HG03575 (cell line): ENCODE data around the gene CH25H.
"Not testable (repeated sequence)": the region's sequence is repeated elsewhere in the genome, so short reads cannot be mapped to it uniquely, and the experiment has no call there.

Experiments used
- ATAC-seq: cut with Tn5 transposase; IDR thresholded peaks from one replicate; pipeline ENCODE4 v1.9.1; 2021; ENCODE audit not compliant: unreplicated experiment, insufficient number of reproducible peaks, low FRiP score; ENCODE audit errors: extremely low read depth

CH25H gene, protein sequence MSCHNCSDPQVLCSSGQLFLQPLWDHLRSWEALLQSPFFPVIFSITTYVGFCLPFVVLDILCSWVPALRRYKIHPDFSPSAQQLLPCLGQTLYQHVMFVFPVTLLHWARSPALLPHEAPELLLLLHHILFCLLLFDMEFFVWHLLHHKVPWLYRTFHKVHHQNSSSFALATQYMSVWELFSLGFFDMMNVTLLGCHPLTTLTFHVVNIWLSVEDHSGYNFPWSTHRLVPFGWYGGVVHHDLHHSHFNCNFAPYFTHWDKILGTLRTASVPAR

DNA sequence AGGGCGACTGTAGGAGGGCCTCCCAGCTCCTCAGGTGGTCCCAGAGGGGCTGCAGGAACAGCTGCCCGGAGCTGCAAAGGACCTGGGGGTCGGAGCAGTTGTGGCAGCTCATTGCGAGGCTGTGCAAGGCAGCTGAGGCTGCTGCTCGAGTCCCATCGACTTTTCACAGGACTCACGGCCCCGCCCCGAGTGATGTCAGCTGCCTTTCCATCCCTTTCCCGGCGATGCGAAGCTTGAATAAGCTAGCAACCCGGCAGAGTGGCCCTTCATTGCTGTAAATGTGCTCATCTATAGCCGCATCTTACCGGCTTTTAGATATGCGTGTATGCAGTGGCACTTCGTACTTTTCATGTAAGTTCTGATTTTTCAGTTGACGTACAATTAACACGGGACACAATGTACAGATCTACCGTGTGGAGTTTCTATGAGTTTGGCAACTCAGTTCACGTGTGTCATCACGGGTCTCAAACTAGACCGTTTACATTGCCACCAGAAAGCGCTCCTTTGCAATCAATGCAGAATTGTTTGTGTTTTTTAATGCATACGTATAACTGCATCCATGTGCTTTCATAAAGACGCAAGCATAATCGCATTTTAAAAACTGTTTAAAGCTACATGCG is at the start of gene CH25H:
TSS of gene CH25H (minus strand) at position 137 of the 620 bp plus-strand sequence. CDS start at position 112, 25 bp downstream.
- ATAC-seq: no peak

DNA sequence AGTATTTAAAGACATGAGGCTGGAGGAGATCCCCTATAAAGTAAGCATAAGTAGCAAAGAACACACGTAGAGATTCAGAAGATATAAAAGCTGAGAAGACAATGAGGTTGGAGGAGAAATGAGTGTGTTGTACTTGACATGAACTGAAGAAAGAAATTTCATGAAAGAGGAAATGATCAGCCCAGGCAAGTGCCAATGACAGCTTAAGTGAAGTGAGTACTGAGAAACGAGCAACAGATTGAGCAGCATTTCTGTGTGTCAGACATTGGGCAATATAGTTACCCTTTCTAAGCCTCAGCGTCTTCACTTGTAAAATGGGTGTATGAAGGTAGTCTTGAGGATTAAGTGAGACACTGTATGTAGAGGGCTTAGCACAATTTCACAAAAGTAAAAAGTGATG is 49.2 kb upstream of the CH25H start:
- ATAC-seq: no peak

DNA sequence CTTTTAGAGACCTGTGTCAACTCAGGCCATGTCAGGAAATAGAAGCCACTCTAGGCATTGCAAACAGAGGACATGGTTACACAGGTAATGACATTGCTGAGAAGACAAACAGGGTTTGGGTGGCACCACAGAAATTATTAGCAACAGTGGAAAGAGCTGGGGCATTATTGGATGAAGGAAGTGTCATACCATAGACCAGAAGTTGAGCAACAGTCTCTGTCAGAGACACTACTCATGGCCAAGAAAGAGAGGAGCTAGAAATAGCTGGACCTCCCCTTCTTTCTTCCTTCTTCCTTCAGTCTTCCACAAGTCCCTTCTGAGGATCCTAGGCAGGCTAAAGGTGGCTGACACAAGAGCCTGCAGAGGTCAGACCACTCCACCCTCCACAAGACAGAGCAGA is 48.7 kb upstream of the CH25H start:
- ATAC-seq: no peak

DNA sequence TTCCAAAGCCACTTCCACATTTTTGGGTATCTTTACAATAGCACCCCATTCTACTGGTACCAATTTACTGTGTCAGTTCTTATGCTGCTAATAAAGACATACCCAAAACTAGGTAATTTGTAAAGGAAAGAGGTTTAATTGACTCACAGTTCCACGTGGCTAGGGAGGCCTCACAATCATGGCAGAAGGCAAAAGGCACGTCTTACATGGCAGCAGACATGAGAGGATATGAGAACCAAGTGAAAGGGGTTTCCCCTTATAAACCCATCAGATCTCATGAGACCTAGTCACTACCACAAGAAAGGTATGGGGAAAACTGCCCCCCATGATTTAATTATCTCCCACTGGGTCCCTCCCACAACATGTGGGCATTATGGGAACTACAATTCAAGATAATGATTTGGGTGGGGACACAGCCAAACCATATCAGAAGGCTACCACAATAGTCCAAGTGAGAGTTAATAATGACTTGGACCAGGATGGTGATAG is 48.0 kb upstream of the CH25H start:
- ATAC-seq: not testable (repeated sequence)

DNA sequence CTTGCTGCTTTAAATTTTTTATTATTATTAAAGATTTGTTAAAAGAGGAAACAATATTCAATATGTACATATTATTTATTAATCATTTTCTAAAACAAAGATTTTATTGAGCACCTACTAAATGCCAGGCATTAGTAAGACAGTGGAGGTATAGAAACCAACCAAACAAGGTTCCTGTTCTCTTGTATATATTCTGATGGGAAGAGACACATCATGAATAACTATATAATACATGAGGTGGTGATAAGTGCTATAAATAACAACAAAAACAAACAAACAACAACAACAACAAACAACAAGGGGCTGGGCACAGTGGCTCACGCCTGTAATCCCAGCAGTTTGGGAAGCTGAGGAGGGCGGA is 45.1 kb upstream of the CH25H start:
- ATAC-seq: no peak

DNA sequence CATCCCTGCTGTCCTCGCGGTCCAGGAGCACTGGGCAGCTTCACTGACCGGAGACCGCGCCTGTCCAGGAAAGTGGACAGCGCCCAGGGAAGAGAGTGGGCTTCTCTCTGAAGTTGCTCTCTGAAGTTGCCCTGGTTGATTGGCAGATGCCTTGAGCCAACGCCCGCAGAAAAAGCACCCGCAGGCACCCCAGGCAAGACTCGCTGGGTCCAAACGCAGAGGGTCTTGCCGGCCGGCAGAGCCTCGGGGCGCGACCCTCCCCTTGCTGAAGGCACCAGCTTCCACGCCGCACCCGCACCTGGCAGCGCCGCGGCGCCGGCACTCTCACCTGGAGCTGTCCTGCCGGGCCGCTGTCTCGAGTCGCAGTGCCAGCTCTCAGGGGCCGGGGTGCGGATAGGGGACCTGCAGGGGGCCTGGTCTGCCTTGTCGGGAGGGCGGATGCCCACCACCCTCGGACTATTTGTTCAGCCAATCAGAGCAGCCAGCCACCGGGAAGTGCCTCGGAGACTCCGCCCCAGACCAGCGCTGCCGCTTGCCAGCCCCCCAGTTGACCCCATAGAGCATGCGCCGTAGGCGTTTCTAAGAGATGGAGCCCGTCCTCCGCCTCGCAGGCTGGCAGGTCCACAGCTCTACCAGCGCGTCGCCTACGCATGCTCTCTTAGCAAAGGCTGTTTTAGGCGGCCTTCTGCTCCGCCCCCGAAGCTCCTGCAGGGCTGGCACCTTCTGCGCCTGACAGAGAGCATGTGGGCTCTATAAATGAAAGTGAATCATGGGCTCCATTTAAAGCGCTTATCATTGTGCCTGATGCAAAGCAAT is 44.5 kb upstream of the CH25H start, which contains the start of gene LIPA:
TSS of gene LIPA (minus strand) at position 367 of the 816 bp plus-strand sequence. CDS start 4,127 bp downstream, outside the sequence.
- ATAC-seq: peak; percentile 80

DNA sequence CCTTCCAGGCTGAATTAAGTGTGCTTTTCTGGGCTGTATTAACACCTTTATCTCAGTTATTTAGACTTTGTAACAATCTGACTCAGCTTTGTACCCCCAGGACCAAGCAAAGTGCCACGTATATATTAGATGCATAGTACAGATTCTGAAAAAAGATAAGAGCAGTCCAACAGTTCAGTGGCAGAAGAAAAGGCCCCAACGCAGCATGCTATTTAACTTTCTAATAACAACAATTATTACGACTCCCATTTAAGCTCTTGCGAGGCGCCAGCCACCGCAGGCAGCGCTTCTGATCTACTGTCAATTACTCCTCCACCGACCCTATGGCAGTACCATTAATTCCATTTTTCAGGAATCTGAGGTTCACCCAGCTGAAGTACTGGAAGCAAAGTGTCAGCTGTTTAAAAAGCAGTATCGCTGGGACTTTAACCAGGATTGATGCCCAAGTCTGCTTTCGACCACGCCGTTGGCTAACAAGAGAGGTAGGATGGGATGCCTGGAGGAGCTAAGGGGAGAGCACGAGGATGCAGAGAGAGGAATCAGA is 43.8 kb upstream of the CH25H start:
- no peak for ATAC-seq

DNA sequence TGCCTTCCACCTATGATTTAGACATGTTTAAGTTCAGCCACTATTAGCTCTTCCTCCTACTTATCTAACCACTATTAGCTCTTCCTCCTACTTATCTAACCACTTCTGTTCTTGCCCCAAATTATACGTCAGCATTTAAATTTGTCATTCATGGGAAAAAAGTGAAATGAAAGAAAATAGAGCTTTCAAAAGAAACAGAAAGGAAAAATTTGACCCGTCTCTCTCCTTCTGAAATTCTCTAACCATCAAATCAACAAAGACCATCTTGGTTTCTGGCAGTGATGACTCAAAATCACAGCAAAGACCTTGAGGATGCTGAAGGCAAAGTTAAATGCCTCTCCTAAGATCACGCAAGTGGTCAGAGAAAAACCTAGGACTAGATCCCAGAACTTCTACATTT is 41.9 kb upstream of the CH25H start:
- ATAC-seq: no peak

DNA sequence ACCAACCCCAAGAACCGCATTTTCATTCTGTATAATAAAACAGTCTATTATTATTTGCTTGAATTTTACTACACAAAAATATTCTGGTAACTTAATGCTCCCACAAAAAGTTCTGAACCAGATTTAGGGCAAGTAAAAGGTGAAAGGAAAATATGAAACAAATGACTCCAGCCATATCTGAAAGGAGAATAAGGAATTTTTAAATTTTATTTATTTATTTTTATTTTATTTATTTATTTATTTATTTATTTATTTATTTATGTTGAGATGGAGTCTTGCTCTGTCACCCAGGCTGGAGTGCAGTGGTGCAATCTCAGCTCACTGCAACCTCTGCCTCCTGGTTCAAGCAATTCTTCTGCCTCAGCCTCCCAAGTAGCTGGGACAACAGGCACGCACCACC is 40.5 kb upstream of the CH25H start:
- not testable (repeated sequence) for ATAC-seq

DNA sequence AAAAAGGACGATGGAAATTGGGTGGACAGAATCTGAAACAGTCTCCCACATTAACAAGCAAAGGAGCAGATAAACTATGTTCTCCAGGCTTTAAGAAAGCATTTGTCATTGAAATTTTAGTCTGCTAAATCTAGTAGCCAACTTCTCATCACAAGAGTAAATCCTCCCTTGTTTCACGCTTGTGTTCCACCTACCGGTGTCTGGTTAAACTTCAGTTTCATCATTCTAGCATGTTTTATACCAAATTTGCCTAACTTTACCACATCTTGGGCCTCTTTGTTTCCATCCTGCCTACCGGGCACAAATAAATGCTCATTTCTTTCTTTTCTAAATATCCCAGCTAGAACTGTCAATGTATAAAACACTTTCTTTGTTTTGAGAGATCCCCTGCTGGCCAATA is 38.7 kb upstream of the CH25H start:
- ATAC-seq: no peak

DNA sequence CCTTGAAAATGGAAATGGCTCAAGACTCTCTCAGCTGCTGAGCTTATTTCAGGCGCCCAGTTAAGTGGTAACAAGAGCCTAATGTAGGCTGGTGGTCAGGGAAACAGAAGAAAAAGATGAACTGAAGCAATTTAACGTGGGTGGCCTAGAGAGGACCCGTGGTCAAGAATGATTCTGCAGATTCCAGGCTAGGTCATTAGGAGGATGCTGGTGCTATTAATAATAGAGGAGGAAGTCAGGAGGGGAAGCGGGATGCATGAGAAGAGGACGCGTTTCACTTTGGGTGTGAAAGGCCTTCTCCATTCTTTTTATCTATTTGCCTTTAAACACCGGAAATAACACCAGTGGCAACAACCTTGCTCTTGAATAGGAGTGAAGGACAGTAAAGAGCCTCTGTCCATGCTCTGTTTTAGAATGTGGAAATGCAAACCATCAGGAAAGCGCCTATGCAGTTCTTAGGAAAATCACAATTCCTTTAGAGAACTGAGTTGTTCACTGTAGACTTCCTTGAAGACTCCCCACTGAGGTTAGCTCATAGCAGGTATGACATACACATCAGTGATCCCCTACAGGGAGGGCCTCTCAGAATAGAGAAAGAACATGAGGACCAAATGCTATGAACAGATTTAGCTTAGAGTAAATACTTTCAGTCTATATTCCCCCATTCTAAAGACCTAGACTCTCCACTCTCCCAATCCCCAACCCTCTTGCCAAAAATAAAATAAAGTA is 35.9 kb upstream of the CH25H start:
- no peak for ATAC-seq

DNA sequence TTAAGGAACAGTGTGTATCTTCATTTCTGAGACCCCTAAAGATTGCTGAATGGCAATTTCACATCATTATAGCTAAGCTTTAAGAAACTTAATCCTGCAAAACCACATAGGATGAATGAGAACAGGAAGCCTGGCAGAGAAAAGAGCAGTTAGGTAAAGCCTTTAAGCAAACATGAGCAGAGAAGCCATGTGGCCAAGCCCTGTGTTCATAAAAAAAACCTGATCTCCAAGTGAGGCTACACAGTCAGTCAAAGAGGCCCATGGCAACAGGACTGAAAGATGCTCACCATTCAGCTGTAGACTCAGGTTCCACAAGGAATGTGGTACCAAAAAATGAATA is 35.2 kb upstream of the CH25H start:
- no peak for ATAC-seq

DNA sequence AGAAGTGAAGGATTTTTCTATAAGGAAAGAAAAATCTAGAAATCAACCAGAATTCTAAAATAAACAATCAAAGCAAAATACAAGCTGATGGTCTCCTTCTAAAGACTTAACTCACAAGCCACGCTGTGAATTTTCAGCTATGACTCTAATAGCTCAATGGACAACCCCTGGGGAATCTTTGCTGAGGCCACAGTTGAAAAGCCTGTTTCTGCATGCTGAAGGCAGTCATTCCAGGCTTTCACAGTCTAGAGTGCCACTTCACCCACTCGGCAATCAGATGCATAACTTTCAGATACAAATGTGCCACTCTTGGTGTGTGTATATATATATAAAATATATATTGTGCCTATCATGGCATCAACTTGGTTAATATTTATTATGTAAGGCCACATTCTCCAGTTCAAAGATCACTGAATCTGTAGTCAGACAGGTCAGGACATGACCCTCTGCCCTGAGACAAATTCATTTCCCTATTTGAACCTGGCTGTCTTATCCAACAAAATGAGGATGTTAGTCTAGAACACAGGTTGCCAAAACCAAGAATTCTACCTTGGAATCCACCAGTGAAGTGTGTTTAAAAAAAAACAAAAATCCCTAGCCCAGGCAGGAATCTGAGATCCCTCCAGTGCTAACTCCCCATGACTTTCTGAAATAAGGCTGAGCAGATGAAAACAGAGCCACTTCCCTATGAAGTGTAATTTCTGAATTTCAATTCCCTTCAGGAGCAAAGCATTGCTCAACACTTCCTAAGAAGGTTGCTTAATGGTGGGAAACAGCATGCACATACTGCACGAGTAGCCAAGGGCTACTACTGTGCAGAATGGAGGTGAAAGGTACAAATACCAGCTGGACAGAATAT is 34.6 kb upstream of the CH25H start:
- ATAC-seq: no peak

DNA sequence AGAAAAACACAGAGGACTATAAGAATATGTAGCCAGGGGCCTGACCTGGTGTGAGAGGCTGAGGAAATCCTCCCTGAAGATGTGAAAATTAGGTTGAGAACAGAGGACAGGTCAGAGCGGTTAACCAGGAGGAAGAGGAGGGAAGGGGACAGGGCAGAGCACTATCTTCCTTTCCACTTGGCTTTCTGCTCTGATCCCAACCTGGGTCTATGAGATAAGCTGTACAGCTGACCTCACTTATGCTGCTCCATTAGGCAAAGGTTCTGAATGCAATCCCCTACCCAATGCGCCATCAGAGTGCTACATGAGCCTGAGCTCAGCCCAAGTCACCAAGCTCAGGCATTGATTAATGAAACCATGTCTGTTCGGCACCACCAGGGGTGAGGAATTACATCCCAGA is 33.9 kb upstream of the CH25H start:
- ATAC-seq: no peak

DNA sequence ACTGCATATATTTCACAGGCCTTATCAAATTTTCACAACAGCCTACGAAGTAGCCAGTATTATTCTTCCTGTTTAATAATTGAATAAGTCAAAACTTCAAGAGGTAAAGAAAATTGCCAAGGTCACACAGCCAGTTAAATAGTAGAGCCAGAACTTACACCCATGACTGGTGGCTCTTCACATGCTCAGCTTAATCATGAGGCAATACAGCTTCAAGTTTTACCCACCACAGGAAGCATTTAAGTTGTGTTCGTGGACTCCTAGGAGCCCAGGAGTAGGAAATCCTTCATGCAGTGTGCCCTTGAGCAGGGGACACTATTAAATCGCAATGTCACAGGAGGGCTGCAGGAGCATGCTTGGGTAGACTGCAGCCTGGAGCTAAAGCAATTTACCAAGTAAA is 33.4 kb upstream of the CH25H start:
- no peak for ATAC-seq

DNA sequence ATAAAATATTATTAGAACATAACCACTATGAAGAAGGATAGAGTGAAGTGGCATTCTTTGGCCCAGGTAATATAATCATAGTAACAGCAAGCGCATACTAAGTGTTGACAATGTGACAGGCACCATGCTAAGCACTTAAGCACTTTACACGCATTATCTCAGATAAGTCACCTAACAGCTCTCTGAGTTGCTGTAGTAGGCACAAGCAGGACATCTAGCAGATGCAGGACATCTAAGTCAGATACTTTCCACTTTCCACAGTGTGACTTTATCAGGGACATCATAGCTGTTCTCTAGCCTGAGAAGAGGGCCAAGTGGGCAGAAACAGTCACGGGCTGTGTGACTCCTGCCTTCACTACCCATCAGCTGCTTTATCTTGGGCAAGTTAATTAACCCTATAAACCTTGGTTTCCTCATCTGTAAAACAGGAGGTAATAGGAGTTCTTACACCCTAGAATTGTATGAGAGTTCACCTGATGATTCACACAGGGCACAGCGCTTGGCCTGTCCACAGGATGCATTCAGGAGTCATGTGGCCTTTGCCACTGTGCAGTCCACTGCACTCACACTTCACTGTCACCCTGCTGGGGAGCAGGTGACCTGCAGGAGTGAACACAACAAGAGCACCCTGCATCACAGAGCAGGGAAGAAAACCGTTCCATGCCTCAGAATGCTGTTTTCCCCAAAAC is 32.0 kb upstream of the CH25H start:
- ATAC-seq: no peak

DNA sequence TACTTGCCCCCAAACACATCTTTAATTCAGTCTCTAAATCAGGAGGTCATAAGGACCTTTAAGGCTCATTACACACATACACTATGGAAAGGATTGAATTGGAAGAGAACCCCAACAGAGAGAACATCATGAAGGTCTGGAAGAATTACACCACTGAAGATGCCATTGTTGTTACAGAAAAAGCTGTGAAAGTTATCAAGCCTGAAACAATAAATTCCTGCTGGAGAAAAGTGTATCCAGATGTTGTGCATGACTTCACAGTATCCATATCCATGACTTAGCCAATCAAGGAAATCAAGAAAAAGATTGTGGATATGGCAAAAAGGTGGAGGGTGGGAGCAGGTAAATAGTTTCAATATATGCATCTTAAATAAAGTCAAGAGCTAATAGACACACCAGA is 30.7 kb upstream of the CH25H start:
- ATAC-seq: no peak
